ENCODE results near the gene KIF21A. TPM values are rescaled to one million over a fixed set of nuclear protein-coding genes. Genes with fewer than 3 reads are reported as not detected.

The KIF21A gene
- total and polyA plus RNA-seq, 3 donors from 2014 or later = 13.3 to 89.2 (median 70.2) TPM

GRCh38 chr12:39417916-39418315 is 25.0 kb downstream of the KIF21A start:
- no peaks in the 10 kb centered on the region for H3K36me3 ChIP-seq (ENCODE audit: low read depth, missing control alignments)
- DNase-seq = no peak
- 98% methylated on average over 2 of the region's 2 CpGs; no CpG with 5 or more reads in 1 of the 2 donors for WGBS, 2 donors
- TF ChIP-seq POLR2A (IDR thresholded peaks at IDR 0.05) (no peak), CTCF (IDR thresholded peaks at IDR 0.05) (no peak)
- no peak overlapping the region for H3K4me3 ChIP-seq
- no peaks in the 10 kb centered on the region for H3K4me1 ChIP-seq
- H3K9me3 ChIP-seq = no peaks in the 10 kb centered on the region
- H3K27ac ChIP-seq = no peak overlapping the region
- intact Hi-C loops (cut with DNase I; ENCODE audit: low total_unique reads) = no loop called here
- no peaks in the 10 kb centered on the region for H3K27me3 ChIP-seq

GRCh38 chr12:39413836-39414771 is 28.8 kb downstream of the KIF21A start:
- no peak for DNase-seq
- no peak for TF ChIP-seq CTCF (IDR thresholded peaks at IDR 0.05)
- no peak for TF ChIP-seq POLR2A (IDR thresholded peaks at IDR 0.05)
- H3K4me1 ChIP-seq = no peaks in the 10 kb centered on the region
- no peak overlapping the region for H3K4me3 ChIP-seq
- no peaks in the 10 kb centered on the region for H3K9me3 ChIP-seq
- H3K36me3 ChIP-seq (ENCODE audit: low read depth, missing control alignments) = no peaks in the 10 kb centered on the region
- no peaks in the 10 kb centered on the region for H3K27me3 ChIP-seq
- WGBS, 2 donors = 46 to 55% methylated on average over 2 of the region's 2 CpGs
- no peak overlapping the region for H3K27ac ChIP-seq
- intact Hi-C loops (cut with DNase I; ENCODE audit: low total_unique reads) = no loop called here

GRCh38 chr12:39412210-39412609 is 30.7 kb downstream of the KIF21A start:
- no peaks in the 10 kb centered on the region for H3K27me3 ChIP-seq
- no peak overlapping the region for H3K4me3 ChIP-seq
- H3K4me1 ChIP-seq = no peaks in the 10 kb centered on the region
- H3K27ac ChIP-seq = no peak overlapping the region
- DNase-seq = no peak
- 90 to 92% methylated on average over 6 of the region's 6 CpGs for WGBS, 2 donors
- no peaks in the 10 kb centered on the region for H3K9me3 ChIP-seq
- intact Hi-C loops (cut with DNase I; ENCODE audit: low total_unique reads) = no loop called here
- H3K36me3 ChIP-seq (ENCODE audit: low read depth, missing control alignments) = no peaks in the 10 kb centered on the region
- no peak for TF ChIP-seq CTCF (IDR thresholded peaks at IDR 0.05)
- no peak for TF ChIP-seq POLR2A (IDR thresholded peaks at IDR 0.05)

- Histone ChIP-seq H3K4me1 (no peaks in the 10 kb centered on the region), H3K36me3 (ENCODE audit: low read depth, missing control alignments) (no peaks in the 10 kb centered on the region), H3K4me3 (no peak overlapping the region), H3K9me3 (no peaks in the 10 kb centered on the region), H3K27ac (no peak overlapping the region), H3K27me3 (no peaks in the 10 kb centered on the region)
- intact Hi-C loops (cut with DNase I; ENCODE audit: low total_unique reads) = no loop called here
- TF ChIP-seq CTCF (IDR thresholded peaks at IDR 0.05) (no peak), POLR2A (IDR thresholded peaks at IDR 0.05) (no peak)
- DNase-seq = peak; percentile 28
Observed at GRCh38 chr12:39406262-39406661, 36.7 kb downstream of the KIF21A start.

- Histone ChIP-seq H3K4me3 (no peak overlapping the region), H3K9me3 (no peaks in the 10 kb centered on the region), H3K4me1 (no peaks in the 10 kb centered on the region), H3K27ac (peak overlapping the region in 1 of 2 donors; percentile 41), H3K36me3 (ENCODE audit: low read depth, missing control alignments) (no peaks in the 10 kb centered on the region), H3K27me3 (no peaks in the 10 kb centered on the region)
- intact Hi-C loops (cut with DNase I; ENCODE audit: low total_unique reads) = no loop called here
- no peak for TF ChIP-seq POLR2A (IDR thresholded peaks at IDR 0.05)
- TF ChIP-seq CTCF (IDR thresholded peaks at IDR 0.05) = no peak
- WGBS, 2 donors = 54 to 56% methylated on average over 3 of the region's 3 CpGs
- DNase-seq = no peak
Observed at GRCh38 chr12:39405580-39405979, 37.3 kb downstream of the KIF21A start.

Data from testis (tissue), 3 donors.